Upper lobe of left lung (tissue), 6 donors: ENCODE measurements around the gene FAM219B. TPM values are rescaled to one million over a fixed set of nuclear protein-coding genes. Genes with fewer than 3 reads are reported as not detected.

Experiments used
- ATAC-seq, 2 donors: fragments of 200-7000 bp; cut with Tn5 transposase; one replicate each; pipeline ENCODE4 v1.9.1; 2022; ENCODE audit warnings: mild to moderate bottlenecking in 2 of 2, moderate library complexity in 2 of 2; ENCODE audit not compliant: low FRiP score in 2 of 2
- DNase-seq, 2 donors: peaks; one replicate each; pipeline ENCODE4 v3.0.0-alpha.2; 2019 to 2020
- H3K27ac ChIP-seq, 4 donors: fragments of 200-600 bp; sonication (generic); one replicate each; pipeline ENCODE4 v1.5.1; 2016 to 2019
- H3K27me3 ChIP-seq, 4 donors: fragments of 200-600 bp; sonication (generic); one replicate each; pipeline ENCODE4 v1.5.1; 2017 to 2019
- H3K36me3 ChIP-seq, 4 donors: fragments of 200-600 bp; sonication (generic); one replicate each; pipeline ENCODE4 v1.5.1; 2016 to 2019
- H3K4me1 ChIP-seq, 4 donors: fragments of 200-600 bp; sonication (generic); one replicate each; pipeline ENCODE4 v1.5.1; 2018 to 2019
- H3K4me3 ChIP-seq, 4 donors: fragments of 200-600 bp; sonication (generic); one replicate each; pipeline ENCODE4 v1.5.1; 2017 to 2019; ENCODE audit warnings: mild to moderate bottlenecking in 2 of 4, moderate library complexity in 1 of 4
- H3K9me3 ChIP-seq, 4 donors: fragments of 200-600 bp; sonication (generic); one replicate each; pipeline ENCODE4 v1.5.1; 2018 to 2019
- CTCF ChIP-seq, 6 experiments: fragments of 450-650 bp in 4 of 6; fragments of 200-600 bp in 2 of 6; sonication (generic) in 2 of 6; IDR thresholded peaks; one replicate each; pipeline ENCODE4 v1.5.1; 2016 to 2019; ENCODE audit warnings: antibody characterized with exemption in 6 of 6
- EP300 ChIP-seq, 4 donors: sonication (generic); formaldehyde crosslinking; IDR thresholded peaks; one replicate each; pipeline ENCODE4 v1.5.1; 2017; ENCODE audit warnings: antibody characterized with exemption in 4 of 4, control low read depth in 2 of 4
- POLR2A ChIP-seq, 4 donors: fragments of 450-650 bp; IDR thresholded peaks; one replicate each; pipeline ENCODE4 v1.5.1; 2016 to 2017; ENCODE audit warnings: antibody characterized with exemption in 4 of 4, mild to moderate bottlenecking in 2 of 4
- POLR2AphosphoS5 ChIP-seq, 2 donors: sonication (generic); formaldehyde crosslinking; IDR thresholded peaks; one replicate each; pipeline ENCODE4 v1.5.1; 2017; ENCODE audit warnings: antibody characterized with exemption in 2 of 2
- WGBS, 2 donors: methylation state at CpG; one replicate each; pipeline ENCODE4 v1.1.5; 2017 to 2018; 5-methylcytosine and 5-hydroxymethylcytosine counted together
- total RNA-seq, 6 donors: library from RNA; depleted of rRNA in 4 of 6; stranded (reverse); fragments of >200 nt in 4 of 6; gene quantifications; one replicate each; pipeline versions ENCODE4 v1.1.0 to v1.2.1, GENCODE V29; 2016 to 2021
- donor health status: DM: no; HTN: no; CAD: no; lungs with moderate emphysema.
- donor health status: DM: no; HTN: yes; CAD: no; lungs with severe emphysema.

Gene FAM219B
- total RNA-seq, 6 donors from 2014 or later = 49.3 to 122 (median 71.5) TPM

GRCh38 chr15:74904190-74904805, 2.4 kb downstream of the FAM219B start:
- H3K9me3 ChIP-seq = no peaks in the 10 kb centered on the region
- no peaks in the 10 kb centered on the region for H3K27me3 ChIP-seq
- no peak for ATAC-seq
- H3K4me1 ChIP-seq = peaks cover 23 to 38% (median 29%) of the 10 kb centered on the region in 4 donors
- DNase-seq = no peak
- no peak for TF ChIP-seq POLR2AphosphoS5 (IDR thresholded peaks at IDR 0.05)
- TF ChIP-seq POLR2A (IDR thresholded peaks at IDR 0.05) = no peak
- WGBS, 2 donors = 92 to 95% methylated on average over 6 to 7 of the region's 7 CpGs
- peaks cover 9 to 52% (median 40%) of the 10 kb centered on the region in 4 donors for H3K36me3 ChIP-seq
- no peak overlapping the region for H3K27ac ChIP-seq
- no peak overlapping the region for H3K4me3 ChIP-seq

- Histone ChIP-seq H3K4me3 (no peak overlapping the region), H3K27me3 (no peaks in the 10 kb centered on the region), H3K27ac (no peak overlapping the region), H3K36me3 (peaks cover 9 to 59% (median 45%) of the 10 kb centered on the region in 4 donors), H3K4me1 (peaks cover 23 to 38% (median 29%) of the 10 kb centered on the region in 4 donors), H3K9me3 (no peaks in the 10 kb centered on the region)
- 88 to 90% methylated on average over 1 of the region's 1 CpG for WGBS, 2 donors
- no peak for ATAC-seq
- TF ChIP-seq POLR2A (IDR thresholded peaks at IDR 0.05) = no peak
- TF ChIP-seq POLR2AphosphoS5 (IDR thresholded peaks at IDR 0.05) = no peak
- TF ChIP-seq EP300 (IDR thresholded peaks at IDR 0.05) = no peak
- no peak for TF ChIP-seq CTCF (IDR thresholded peaks at IDR 0.05)
- DNase-seq = no peak
Measured at GRCh38 chr15:74903676-74904075, 3.0 kb downstream of the FAM219B start.

DNA sequence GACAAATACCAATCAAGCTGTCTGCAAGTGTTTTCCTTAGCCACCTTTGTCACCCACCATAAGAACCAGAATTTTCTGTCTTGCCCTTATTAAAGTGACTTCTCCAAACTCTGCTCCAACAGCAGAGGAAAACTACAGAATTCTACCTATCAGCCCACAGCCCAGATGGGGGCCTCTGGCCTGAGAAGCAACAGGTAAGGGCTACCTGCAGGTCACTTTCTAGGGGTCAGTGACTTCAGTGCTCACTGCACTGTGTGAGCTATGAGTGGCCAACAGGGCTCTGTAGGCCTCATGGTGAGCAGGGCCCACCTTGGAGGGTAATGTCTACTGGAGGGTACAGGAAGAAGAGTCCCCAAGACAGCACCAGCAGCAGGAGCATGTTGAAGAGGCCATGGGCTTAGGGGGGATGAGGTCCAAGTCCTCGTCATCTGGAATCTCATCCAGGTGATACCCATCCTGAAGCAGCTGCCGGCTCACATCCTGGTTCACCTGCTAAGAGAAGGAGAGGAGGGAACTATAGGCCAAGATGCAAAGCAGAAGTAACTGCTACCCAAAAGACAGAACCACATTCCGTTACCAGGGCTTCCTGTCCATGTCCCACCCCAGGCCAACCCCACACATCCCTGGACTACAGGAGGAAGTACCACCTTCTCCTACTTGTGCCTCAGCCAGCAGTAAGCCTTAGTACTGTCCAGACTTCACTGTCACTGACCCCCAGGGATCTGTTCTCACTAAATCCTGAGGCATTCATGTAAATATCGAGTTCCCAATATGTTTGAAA, 4.2 kb downstream of the FAM219B start:
- DNase-seq (no peak), ATAC-seq (no peak)
- H3K36me3 ChIP-seq = peaks cover 9 to 70% (median 49%) of the 10 kb centered on the region in 4 donors
- TF ChIP-seq POLR2AphosphoS5 (IDR thresholded peaks at IDR 0.05) (no peak), EP300 (IDR thresholded peaks at IDR 0.05) (no peak), POLR2A (IDR thresholded peaks at IDR 0.05) (no peak), CTCF (IDR thresholded peaks at IDR 0.05) (no peak)
- H3K9me3 ChIP-seq = no peaks in the 10 kb centered on the region
- peak overlapping the region in 1 of 4 donors; percentile 13 for H3K27ac ChIP-seq
- peaks cover 22 to 35% (median 28%) of the 10 kb centered on the region in 4 donors for H3K4me1 ChIP-seq
- no peak overlapping the region for H3K4me3 ChIP-seq
- WGBS, 2 donors = 77 to 90% methylated on average over 3 to 4 of the region's 4 CpGs
- no peaks in the 10 kb centered on the region for H3K27me3 ChIP-seq

DNA sequence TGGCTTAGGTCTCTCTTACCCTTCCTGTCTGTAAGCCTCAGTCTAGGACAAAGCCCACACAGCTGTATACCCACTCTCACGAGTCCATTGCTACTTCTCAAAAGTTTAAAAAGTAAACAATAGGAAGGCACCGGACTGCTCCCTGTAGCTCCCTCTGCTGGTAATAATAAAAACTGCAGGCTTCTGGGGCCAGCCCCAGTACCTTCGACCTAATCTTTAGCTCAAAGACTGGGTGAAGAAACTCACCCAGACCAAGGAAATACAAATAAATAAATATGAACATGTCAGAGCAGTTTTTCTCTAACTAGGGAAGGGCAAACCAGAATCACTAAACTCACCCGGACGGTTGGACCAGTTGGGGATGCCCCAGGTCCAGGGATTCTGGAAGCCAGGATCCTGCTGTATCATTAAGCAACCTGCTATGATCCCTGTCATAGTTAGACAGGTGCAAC, 5.0 kb downstream of the FAM219B start:
- H3K27me3 ChIP-seq = no peaks in the 10 kb centered on the region
- peak overlapping the region in 2 of 4 donors; percentile 27 to 50 for H3K27ac ChIP-seq
- DNase-seq = peak in 1 of 2 donors; percentile 55
- H3K9me3 ChIP-seq = no peaks in the 10 kb centered on the region
- TF ChIP-seq CTCF (IDR thresholded peaks at IDR 0.05) (peak; percentile 63 to 97 (median 83)), POLR2AphosphoS5 (IDR thresholded peaks at IDR 0.05) (no peak), POLR2A (IDR thresholded peaks at IDR 0.05) (no peak)
- peaks cover 9 to 76% (median 51%) of the 10 kb centered on the region in 4 donors for H3K36me3 ChIP-seq
- peaks cover 18 to 33% (median 28%) of the 10 kb centered on the region in 4 donors for H3K4me1 ChIP-seq
- ATAC-seq = peak; percentile 67 to 71
- H3K4me3 ChIP-seq = no peak overlapping the region
- WGBS, 2 donors = 16 to 23% methylated on average over 5 of the region's 5 CpGs

GRCh38 chr15:74897300-74897701, 9.3 kb downstream of the FAM219B start:
- H3K4me3 ChIP-seq = no peak overlapping the region
- H3K36me3 ChIP-seq = peaks cover 6 to 74% (median 40%) of the 10 kb centered on the region in 4 donors
- H3K27ac ChIP-seq = no peak overlapping the region
- H3K4me1 ChIP-seq = peaks cover 7 to 16% (median 11%) of the 10 kb centered on the region in 4 donors
- DNase-seq (no peak), ATAC-seq (no peak)
- 68 to 81% methylated on average over 3 to 6 of the region's 6 CpGs for WGBS, 2 donors
- H3K9me3 ChIP-seq = no peaks in the 10 kb centered on the region
- H3K27me3 ChIP-seq = no peaks in the 10 kb centered on the region
- TF ChIP-seq EP300 (IDR thresholded peaks at IDR 0.05) (no peak), POLR2A (IDR thresholded peaks at IDR 0.05) (no peak), CTCF (IDR thresholded peaks at IDR 0.05) (no peak), POLR2AphosphoS5 (IDR thresholded peaks at IDR 0.05) (no peak)
